ENCODE results near the gene STN1.
A peak's percentile ranks its signal among the peaks of the same experiment; 100 is the strongest.

Gene STN1, protein sequence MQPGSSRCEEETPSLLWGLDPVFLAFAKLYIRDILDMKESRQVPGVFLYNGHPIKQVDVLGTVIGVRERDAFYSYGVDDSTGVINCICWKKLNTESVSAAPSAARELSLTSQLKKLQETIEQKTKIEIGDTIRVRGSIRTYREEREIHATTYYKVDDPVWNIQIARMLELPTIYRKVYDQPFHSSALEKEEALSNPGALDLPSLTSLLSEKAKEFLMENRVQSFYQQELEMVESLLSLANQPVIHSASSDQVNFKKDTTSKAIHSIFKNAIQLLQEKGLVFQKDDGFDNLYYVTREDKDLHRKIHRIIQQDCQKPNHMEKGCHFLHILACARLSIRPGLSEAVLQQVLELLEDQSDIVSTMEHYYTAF

DNA sequence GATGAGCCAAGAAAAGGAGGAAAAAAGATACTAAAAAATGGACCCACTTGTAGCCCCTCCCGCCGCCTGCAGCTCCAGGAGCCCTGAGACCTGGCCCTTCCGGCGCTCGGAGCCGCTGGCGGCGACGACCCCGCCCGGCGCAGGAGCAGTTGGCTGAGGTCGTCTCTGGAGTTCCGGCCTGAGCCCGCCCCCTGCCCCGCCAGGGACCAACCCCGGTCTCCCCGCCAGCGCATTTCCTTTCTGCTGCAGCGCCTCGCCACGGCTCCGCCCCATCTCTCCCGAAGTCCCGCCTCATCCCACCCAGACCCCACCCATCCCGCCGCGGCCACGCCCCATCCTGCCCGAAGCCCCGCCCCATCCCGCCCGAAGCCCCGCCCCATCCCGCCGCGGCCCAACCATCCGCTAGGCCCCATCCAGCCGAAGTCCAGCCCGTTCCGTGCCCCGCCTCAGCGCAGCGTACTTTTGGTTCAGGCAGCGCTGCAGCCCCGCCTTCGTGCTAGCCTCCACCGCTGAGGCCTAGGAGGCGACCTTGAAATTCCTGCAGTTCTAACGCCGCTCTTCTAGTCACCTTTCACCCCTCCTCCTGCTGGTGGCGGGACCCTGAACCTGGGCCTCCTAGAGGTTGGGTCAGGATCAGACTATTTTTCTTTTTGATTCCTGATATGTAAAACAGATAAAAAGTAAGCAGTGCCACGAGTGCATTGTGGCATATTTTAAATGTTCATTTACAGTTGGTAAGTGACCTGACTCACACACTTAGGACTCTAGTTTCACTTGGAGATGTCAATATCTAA is at the start of gene STN1:
Gene STN1, minus strand, starts transcription at position 132 of the 794 bp plus-strand sequence. CDS start 590 bp downstream, outside the sequence.
- peak; percentile 76 for DNase-seq

DNA sequence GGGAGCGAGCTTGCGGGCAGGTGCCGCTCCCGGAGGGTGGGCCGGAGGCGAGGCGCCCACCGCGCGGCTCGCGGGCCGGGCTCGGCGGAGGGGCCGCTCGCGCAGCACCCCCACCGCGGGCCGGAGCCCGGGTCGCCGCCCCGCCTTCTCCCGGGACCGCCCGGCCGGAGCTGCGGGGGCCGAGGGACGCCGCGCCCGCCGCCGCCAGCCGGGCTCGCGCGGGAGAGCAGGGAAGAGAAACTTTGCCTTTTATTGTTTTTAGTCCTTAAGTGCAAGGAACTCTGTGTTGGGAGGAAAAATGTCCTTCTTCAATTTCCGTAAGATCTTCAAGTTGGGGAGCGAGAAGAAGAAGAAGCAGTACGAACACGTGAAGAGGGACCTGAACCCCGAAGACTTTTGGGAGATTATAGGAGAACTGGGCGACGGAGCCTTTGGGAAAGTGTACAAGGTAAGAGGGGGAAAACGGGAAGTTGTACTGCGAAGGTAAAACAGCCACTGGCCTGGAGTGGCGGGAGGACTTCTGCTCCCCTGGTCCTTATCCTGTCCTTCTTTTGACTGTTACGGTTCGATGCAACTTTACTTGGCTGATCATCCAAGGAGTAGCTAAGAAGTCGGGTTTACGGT is 49.6 kb upstream of the STN1 start:
- no peak for DNase-seq

DNA sequence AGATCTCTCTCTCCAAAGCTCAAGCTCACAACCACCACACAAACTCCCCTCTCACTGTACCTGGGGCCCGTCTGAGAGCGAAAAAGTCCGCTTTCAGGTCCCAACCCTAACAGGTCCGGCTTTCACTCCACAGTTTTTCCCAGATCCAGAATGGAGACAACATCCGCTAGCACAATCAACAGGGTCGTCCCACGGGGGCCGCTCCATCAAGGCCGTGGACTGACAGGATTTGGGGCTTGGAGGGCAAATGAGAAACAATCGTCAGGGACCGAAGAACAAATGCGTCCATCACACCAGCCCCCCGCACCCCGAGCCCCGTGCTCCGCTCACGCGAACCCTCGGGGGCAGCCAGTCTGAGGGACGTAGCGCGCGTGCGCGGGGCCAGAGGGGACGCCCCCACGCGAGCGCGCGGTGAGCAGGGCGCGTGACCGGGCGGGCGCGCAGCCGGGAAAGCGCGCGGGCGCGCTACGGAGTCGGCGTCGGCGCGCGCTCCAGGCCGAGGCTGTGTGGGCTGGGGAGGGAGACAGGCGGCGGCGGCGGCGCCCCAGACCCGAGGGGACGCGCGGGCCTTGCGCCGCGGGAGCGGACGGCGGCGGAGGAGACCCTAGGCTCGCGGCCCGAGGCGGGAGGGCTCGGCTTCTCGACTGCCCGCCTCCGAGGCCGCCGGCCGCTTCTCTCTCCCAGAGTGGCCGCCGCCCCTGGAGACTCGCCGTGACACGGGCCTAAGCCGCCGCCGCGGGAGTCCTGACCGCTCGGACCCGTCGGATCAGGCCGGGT is 48.9 kb upstream of the STN1 start, which contains the start of gene SLK:
Gene SLK, plus strand, starts transcription at position 470 of the 777 bp plus-strand sequence. CDS start 606 bp downstream, outside the sequence.
- peak; percentile 15 for DNase-seq

DNA sequence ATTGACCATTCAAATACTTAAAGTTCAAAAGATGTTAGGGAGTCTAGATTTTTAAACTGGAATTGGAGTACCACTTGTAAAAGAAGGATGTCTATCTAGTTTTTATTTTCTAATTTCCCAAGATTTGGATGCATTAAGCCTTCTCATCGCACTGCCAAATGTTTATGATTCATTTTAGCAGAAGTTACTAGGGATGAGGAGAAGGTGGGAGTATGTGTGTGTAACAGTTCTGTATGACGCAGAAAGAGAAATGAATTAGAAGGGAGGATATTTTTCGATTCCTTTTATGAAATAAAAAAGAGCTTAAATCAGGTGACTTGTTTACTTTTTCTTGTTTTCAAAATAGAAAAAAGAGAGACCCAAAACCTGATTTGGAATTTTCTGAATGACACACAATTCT is 42.1 kb upstream of the STN1 start:
- no peak for DNase-seq

DNA sequence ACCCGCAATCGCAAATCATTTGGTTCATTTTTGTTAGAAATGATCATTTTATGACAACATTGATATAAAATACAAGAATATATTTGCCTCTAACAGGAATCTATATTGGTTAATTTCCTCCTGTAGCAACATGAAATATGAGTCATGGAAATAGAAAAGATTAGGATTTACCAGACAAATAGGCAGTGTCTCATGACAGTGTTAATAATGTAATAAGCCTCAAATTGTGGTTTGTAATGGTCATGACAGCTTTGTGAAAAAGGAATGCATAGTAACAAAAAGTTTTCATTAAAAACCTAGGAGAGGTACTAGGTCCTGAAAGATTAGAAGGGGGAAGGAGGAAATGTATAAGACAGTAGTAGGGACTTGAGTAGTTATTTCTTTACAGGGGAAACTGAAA is 41.0 kb upstream of the STN1 start:
- DNase-seq = no peak

DNA sequence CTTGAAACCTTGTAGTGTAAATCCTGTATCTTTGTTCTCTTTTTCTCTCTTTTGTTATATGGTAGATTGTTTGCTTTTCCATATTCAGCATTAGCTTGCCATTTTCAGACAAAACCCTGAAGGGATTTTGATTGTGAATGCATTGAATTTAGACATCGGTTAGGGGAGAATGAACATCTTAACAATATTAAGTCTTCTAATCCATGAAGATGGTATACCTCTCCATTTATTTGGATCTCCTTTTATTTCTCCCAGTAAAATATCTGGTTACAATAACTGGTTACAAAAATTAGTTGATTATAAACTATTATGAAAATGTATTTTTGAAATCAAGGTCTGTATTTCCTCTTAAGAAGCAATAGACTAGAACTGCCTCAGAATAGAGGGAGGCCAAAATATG is 36.6 kb upstream of the STN1 start:
- DNase-seq = no peak

DNA sequence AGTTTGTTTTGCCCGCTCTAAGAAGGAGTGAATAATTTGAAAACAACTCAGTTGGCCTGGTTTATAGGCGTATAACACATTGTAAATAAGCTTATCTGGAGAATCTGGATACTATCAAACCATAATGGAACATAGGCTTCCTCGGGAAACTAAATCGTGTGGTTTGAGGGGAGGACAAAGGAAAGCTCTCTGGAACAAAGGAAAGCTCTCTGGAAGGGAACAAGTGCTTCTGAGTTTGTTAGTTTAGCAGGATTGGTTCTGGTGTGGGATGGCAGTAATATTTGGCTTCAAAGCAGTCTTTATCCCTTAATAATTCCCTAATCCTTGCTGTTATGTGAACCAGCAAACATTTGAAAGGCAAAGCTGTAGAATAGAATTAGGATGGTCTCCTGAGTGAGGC is 34.0 kb upstream of the STN1 start:
- no peak for DNase-seq

DNA sequence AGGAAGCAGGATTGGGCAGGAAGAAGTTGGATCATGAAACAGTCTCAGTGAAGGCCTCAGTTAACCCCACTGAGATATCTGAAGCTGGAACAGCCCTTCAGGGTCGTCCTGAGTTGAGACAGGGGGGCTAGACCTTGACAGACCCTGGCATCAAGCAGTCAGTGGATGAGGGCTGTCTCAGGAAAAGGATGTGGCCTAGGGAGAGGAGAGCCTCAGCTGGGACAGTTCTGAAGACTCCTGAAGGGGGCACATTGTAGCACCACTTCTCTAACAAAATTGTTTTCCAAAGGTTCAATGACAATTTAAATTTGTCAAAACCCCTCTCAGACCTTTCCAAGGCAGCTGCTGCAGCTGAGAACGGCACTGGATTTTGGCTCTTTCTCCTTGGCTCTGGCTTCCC is 33.2 kb upstream of the STN1 start:
- no peak for DNase-seq

DNA sequence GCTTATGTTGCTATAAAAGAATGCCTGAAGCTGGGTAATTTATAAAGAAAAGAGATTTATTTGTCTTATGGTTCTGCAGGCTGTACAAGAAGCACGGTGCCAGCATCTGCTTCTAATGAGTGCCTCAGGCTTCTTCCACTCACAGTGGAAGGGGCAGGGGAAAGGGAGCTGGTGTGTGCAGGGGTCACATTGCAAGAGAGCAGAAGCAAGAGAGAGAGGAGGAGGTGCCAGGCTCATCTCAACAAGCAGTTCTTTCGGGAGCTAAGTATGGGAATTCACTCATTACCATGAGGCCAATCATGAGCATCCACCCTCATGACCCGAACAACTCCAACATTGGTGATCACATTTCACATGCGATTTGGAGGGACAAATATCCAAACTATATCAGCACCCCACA is 31.7 kb upstream of the STN1 start:
- DNase-seq = no peak

DNA sequence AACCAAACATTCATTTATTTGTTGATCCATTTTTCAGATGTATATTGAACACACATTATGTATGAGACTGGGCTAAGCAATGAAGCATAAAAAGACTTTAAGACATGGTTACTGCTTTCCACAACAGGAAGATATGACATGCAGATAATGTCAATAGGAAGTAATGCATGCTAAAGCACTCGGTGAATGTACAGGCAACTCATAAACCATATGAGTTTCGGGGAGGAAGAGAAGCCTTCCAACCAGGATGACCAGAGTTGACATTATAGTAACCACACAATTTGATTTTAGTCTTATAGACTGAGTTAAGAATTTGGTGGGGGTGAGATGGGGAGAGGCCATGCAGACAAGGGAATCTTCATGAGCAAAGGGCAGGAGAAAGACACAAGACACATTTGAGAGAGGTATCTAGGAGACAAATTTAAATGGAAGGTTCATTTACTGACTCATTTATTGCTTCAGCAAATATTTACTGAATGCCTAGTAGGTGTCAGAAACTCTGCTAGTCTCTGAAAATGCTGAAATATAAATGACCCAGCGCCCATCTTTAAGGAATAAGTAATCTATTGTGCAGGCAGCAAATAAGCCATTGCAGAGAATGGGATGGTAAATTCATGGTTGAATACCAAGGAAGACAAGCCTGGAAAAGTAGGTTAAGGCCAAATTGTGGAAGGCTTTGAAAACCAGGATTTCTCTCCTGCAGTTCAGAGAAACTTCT is 30.0 kb upstream of the STN1 start:
- no peak for DNase-seq

DNA sequence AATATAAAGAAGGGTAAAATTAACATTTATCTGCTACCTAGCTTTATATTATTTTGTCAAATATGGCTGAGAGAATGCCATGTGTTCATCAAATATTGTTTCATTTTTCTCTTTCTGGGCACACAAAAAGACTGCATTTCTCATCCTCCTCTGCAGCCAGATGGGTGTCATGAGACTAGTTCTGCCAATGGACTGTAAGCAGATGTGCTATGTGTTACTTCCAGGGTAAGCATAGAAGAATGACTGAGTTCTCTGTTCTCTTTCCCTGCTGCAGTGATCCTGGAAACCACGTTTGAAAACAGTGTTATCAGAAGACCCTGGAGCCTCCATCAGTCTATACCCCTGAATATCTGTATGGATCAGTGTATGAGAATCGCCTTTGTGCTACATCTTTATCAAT is 24.9 kb upstream of the STN1 start:
- DNase-seq = no peak

DNA sequence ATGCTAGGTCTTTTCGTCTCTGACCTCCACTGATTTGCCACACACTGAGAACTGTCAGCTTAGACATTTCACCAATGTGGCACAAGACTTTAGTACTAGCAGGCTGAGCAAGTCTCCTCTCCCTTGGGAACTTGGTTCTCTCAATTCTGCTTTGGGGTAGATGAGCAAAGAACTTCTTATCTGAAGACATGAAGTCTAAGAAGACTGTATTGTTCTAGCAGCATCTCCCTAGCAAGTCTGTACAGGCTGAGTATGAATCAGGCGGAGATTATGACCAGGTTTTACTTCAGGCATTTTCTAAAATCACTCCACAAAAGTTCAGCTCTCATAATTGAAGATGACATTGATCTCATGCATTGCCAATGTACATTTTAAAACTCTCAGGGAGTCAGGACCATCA is 23.8 kb upstream of the STN1 start:
- no peak for DNase-seq

DNA sequence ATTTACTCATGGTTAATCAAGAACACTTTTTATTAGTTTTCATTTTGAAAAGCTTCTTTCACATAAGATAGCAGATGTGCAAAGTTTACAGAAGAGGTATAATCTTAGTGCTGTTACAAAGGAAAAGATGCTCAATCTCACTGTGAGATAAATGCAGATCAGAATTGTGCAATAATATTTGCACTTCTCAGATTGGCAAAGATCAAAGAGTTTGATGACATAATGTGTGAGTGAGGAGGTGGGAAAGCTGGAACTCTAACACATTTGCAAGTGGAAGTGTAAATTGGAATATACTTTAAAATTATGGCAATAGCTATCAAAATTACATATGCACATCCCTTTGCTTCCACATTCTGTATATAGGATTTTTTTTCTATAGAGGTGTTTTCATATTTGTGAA is 21.5 kb upstream of the STN1 start:
- no peak for DNase-seq

DNA sequence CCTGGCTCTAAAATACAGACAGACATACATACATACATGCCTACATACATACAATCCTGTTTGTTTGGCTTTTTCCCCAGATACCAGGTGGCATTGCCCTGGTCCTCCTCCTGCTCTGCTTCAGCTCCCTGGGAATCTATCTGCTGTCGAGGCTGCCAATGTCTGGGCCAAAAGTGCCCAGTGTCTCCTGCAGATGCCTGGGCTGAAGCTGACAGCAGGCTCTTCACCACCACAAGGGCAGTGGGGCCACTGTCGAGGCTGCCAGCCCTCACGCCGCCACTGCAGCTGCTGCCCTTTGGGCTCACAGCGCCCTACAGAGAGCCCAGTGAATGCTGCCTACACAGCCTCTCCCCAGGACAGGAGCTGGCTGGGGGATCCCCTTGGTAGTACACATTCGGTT is 18.0 kb upstream of the STN1 start:
- DNase-seq = peak; percentile 41

DNA sequence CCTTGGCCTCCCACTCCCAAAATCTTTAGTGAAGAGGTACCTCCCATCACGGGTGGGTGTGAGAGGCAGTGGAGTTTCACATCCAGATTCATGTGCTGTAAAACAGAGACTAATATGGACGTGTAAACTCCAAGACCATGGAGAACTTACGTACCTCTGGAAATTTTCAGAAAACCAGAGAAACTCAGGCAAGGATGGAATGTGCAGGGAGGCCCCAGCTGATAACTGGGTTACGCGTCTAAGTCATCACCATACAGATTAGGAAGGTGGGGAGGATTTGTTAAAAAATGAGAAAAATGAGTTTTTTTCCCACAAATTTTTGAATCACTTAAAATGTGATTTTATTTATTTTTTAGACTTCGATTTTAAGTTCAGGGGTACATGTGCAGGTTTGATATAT is 16.3 kb upstream of the STN1 start:
- no peak for DNase-seq

DNA sequence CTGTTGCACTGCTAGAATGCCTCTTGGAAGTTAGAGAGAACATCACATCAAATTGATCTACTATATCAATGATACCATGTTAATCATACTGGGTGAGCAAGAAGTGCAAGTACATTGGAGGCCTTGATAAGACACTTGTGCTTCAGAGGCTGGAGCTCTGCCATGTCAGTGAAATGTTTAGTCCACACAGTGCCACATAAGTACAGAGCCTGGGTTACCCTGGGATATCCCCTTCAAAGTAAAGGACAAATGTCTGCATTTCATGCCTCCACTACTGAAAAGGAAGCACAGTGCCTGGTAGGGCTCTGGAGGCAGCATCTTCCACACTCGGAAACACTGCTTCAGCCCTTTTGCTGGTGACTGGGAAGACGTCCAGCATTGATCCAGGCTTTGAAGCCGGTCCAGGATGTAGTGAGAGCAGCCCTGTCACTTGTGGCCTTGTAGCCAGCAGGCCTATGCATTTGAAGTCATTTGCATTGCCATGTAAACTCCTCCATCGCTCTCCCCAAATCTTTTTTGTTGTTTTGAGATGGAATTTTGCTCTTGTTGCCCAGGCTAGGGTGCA is 15.7 kb upstream of the STN1 start:
- DNase-seq = peak; percentile 18

DNA sequence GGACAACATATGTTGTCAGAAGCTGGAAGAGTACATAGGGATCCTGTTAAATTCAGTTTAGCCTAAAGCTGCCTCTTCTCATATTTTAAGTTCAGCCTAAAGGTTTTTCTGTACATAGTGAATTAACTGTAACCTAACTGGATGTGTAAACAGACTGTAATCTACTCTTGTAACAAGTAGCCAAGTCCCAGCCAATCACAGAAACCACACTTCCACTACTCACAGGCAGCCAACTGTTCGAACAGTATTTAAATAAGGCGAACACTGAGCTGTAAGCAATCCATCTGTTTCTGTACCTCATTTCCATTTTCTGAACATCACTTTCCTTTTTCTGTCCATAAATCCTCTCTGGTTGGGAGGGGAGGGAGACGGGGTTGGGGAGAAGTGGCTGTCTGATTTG is 15.0 kb upstream of the STN1 start:
- DNase-seq = peak; percentile 53

DNA sequence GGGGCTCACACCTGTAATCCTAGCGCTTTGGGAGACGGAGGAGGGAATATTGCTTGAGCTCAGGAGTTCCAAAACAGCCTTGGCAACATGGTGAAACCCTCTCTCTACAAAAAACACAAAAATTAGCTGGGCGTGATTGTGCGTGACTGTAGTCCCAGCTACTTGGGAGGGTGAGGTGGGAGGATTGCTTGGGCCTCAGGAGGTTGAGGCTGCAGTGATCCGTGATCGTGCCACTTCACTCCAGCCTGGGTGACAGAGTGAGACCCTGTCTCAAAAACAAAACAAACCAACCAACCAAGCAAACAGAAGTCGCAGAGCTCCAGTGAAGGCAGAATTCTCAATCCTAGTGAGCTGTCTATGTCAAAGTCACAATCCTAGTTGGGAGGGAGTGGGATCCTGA is 14.3 kb upstream of the STN1 start:
- no peak for DNase-seq

DNA sequence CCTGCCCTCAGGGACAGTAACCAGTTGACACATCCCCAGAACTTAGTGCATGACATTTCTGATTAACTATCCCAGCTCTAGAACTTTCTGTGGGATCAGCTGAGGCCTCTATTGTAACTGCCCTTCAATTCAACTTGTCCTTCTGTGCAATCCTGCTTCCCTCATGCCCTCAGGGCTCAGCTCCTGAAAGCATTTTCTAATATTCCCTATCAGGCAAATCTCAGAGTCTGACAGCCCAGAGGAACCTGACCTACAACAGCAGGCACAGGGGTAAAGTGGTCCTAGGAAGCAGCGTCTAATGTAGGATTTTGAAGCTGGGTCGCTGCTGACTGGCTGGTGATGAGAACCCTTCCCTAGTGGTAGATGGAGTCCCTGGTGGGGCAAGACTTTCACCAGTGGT is 13.6 kb upstream of the STN1 start:
- DNase-seq = no peak

DNA sequence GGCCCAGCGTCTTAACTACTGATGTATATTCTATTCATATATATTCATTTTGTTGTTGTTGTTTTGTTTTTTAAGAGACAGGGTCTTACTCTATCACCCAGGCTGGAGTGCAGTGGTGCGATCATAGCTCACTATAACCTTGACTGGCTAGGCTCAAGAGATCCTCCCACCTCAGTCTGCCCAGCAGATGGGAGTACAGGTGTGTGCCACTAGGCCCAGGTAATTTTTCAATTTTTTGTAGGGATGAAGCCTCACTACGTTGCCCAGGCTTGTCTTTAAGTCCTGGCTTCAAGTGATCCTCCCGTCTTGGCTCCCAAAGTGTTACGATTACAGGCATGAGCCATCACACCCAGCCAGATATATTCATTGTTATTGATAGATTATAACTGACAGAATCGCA is 12.9 kb upstream of the STN1 start:
- DNase-seq = no peak

DNA sequence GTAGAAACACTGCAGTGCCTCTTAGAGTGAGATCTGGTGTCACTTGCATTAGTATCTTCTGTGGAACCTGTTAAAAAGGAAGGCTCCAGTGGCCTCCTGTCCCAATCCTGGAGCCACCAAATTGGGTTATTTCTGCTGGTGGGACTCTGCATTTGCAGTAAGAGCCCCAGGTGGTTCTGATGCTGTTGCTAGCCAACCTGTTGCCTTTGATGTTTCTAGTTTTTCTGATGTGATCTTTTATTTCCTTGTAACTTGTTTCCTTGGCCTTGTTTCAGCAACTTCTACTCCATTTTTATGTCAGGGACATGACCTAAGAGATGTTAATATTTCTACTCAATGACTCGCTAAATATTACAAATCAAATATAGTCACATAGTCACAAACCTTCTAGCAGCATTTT is 12.5 kb upstream of the STN1 start:
- no peak for DNase-seq

DNA sequence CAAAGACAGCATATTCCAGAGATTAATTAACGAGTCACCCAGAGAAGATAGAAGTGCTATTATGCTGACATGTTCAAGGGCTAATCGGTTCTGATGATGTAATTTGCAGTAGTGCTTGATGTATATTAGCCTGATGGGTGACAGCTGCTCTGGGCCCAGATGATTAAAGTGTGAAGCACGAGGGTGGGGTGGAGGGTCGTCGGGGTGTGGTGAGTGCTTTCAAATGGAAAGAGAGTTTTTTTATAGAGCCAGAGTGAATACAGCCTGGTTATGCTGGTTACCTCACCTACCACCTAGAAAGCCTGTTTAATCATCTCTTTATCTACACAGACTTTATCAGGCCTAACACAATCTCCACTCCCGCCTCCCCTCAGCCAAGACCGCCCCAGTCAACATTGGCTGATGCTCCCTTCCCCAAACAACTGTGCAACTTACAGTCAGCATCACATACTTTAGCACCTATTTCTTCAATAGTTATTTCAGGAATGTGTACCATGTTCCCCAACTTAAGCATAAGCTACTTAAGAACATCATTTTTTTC is 11.5 kb upstream of the STN1 start:
- no peak for DNase-seq

Data from NCI-H446 treated with DMSO at 0.1 percent for 48 hours (cell line).